Ishikawa (cell line): ENCODE results near the gene TRIM42.

Experiments used
- CEBPB ChIP-seq: IDR thresholded peaks from 2 replicates; pipeline ENCODE4 v1.6.1; 2012
- CREB1 ChIP-seq: IDR thresholded peaks from 2 replicates; pipeline ENCODE4 v1.6.1; 2012; ENCODE audit warnings: low read depth
- EGR1 ChIP-seq: IDR thresholded peaks from 2 replicates; pipeline ENCODE4 v1.6.1; 2012
- EP300 ChIP-seq: IDR thresholded peaks from 2 replicates; pipeline ENCODE4 v1.6.1; 2012; ENCODE audit warnings: borderline replicate concordance
- MAX ChIP-seq: IDR thresholded peaks from 2 replicates; pipeline ENCODE4 v1.6.1; 2012
- RAD21 ChIP-seq: IDR thresholded peaks from 2 replicates; pipeline ENCODE4 v1.6.1; 2012; ENCODE audit warnings: low read depth
- TAF1 ChIP-seq: IDR thresholded peaks from 2 replicates; pipeline ENCODE4 v1.6.1; 2012; ENCODE audit warnings: low read depth, mild to moderate bottlenecking
- TCF12 ChIP-seq: IDR thresholded peaks from 2 replicates; pipeline ENCODE4 v1.6.1; 2012; ENCODE audit warnings: low read depth
- ZBTB7A ChIP-seq: IDR thresholded peaks from 2 replicates; pipeline ENCODE4 v1.6.1; 2012; ENCODE audit warnings: low read depth

- no peak for TF ChIP-seq EGR1
- no peak for TF ChIP-seq EP300
- no peak for TF ChIP-seq TAF1
- TF ChIP-seq ZBTB7A: no peak
- no peak for TF ChIP-seq MAX
- TF ChIP-seq RAD21: no peak
- TF ChIP-seq CREB1: no peak
- TF ChIP-seq TCF12: no peak
- no peak for TF ChIP-seq CEBPB
These were observed 71.0 kb downstream of the TRIM42 start for GRCh38 chr3:140748903-140749302.
